Measurements from ENCODE around the gene TMEM135. TPM values are rescaled to one million over a fixed set of nuclear protein-coding genes. Genes with fewer than 3 reads are reported as not detected.

The TMEM135 gene
- total RNA-seq, 1 experiment from 2014 or later, result 95.2 TPM

DNA sequence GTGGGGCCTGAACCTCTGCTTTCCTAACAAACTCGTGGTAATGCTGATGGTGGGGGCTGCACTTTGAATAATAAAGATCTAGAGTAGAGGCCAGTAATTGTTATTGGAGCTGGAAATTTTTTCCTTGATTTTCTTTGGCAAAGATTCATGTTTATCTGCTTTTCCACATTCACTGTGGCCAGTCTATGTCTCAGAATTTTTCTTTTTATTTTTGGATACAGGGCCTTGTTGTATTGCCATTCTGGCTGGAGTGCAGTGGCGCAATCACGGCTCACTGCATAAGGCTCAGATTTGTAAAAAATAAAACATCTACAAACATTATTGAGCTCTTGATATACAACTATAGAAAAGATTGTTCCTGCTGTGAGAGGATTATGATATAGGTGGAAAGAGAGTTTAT lies 1.6 kb downstream of the TMEM135 start:
- Histone ChIP-seq H3K4me3 (ENCODE audit: low read depth, low read length) (peak overlapping the region; percentile 83), H3K36me3 (ENCODE audit: control insufficient read depth, insufficient read depth, low read length) (no peaks in the 10 kb centered on the region), H3K27me3 (replicated peaks; ENCODE audit: control insufficient read depth, insufficient read depth, low read length) (no peaks in the 10 kb centered on the region), H3K9me3 (no peaks in the 10 kb centered on the region), H3K4me1 (peaks cover 21% of the 10 kb centered on the region)
- no TSS peak for BruUV-seq (replicated peaks)
- Mint-ChIP-seq H3K27me3 (ENCODE audit: insufficient read depth, unreplicated experiment) (no peaks in the 10 kb centered on the region), H3K4me1 (ENCODE audit: low read depth, unreplicated experiment) (peaks cover 50% of the 10 kb centered on the region), H3K27ac (ENCODE audit: unreplicated experiment) (no peak overlapping the region), H3K9me3 (ENCODE audit: unreplicated experiment) (no peaks in the 10 kb centered on the region), H3K4me3 (ENCODE audit: unreplicated experiment) (peak overlapping the region; percentile 97), H3K36me3 (ENCODE audit: insufficient read depth, unreplicated experiment) (peaks cover 29% of the 10 kb centered on the region)
- TF ChIP-seq, protein P1, sequence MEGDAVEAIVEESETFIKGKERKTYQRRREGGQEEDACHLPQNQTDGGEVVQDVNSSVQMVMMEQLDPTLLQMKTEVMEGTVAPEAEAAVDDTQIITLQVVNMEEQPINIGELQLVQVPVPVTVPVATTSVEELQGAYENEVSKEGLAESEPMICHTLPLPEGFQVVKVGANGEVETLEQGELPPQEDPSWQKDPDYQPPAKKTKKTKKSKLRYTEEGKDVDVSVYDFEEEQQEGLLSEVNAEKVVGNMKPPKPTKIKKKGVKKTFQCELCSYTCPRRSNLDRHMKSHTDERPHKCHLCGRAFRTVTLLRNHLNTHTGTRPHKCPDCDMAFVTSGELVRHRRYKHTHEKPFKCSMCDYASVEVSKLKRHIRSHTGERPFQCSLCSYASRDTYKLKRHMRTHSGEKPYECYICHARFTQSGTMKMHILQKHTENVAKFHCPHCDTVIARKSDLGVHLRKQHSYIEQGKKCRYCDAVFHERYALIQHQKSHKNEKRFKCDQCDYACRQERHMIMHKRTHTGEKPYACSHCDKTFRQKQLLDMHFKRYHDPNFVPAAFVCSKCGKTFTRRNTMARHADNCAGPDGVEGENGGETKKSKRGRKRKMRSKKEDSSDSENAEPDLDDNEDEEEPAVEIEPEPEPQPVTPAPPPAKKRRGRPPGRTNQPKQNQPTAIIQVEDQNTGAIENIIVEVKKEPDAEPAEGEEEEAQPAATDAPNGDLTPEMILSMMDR (IDR thresholded peaks at IDR 0.05; ENCODE audit: insufficient read depth in 1 of 2, low read depth in 1 of 2, low read length in 1 of 2, severe bottlenecking in 1 of 2, unreplicated experiment in 1 of 2), result no peak
- ChIA-PET CTCF (interaction anchor here (0.7 to 0.8 kb wide), 2 partner anchors 58 to 84 kb away, joined by 4 read pairs; partner anchors contain the start of gene FZD4), POLR2A (no interaction called here)
- intact Hi-C loops (cut with micrococcal nuclease; ENCODE audit: unreplicated experiment), result loop anchor here (5.0 kb wide), 1 partner anchor 253 kb away; no protein-coding TSS in a partner anchor
- DNase-seq, result no peak

DNA sequence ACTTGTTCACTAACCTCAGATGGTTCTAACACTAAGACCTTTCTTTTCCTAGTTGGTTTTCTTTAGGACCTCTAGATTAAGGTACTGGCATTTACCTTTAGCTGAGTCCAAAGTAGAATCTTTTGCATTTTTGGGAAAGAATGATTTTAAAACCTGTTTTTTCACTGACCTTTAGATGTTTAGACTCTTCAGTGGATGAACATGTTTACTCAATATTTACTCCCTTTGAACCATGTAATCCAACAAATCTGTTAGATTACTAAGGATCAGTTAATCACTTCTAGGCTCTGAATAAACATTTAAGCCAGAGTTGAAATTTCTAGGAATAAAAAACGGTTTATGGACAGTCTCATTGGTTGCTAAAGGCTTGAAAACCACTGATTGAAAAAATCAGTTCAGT lies 6.2 kb downstream of the TMEM135 start:
- no TSS peak for BruUV-seq (replicated peaks)
- Mint-ChIP-seq H3K9me3 (ENCODE audit: unreplicated experiment) (peaks cover 12% of the 10 kb centered on the region), H3K36me3 (ENCODE audit: insufficient read depth, unreplicated experiment) (peaks cover 29% of the 10 kb centered on the region), H3K4me3 (ENCODE audit: unreplicated experiment) (no peak overlapping the region), H3K27me3 (ENCODE audit: insufficient read depth, unreplicated experiment) (no peaks in the 10 kb centered on the region), H3K27ac (ENCODE audit: unreplicated experiment) (no peak overlapping the region), H3K4me1 (ENCODE audit: low read depth, unreplicated experiment) (peaks cover 34% of the 10 kb centered on the region)
- DNase-seq, result no peak
- intact Hi-C loops (cut with micrococcal nuclease; ENCODE audit: unreplicated experiment), result no loop called here
- Histone ChIP-seq H3K9me3 (no peaks in the 10 kb centered on the region), H3K27me3 (replicated peaks; ENCODE audit: control insufficient read depth, insufficient read depth, low read length) (no peaks in the 10 kb centered on the region), H3K36me3 (ENCODE audit: control insufficient read depth, insufficient read depth, low read length) (peaks cover 1% of the 10 kb centered on the region; the same call in 1 of the 2 replicates), H3K4me1 (peaks cover 11% of the 10 kb centered on the region), H3K4me3 (ENCODE audit: low read depth, low read length) (no peak overlapping the region)
- ChIA-PET CTCF (no interaction called here), POLR2A (no interaction called here)
- TF ChIP-seq, protein P1 (IDR thresholded peaks at IDR 0.05; ENCODE audit: insufficient read depth in 1 of 2, low read depth in 1 of 2, low read length in 1 of 2, severe bottlenecking in 1 of 2, unreplicated experiment in 1 of 2), result no peak

DNA sequence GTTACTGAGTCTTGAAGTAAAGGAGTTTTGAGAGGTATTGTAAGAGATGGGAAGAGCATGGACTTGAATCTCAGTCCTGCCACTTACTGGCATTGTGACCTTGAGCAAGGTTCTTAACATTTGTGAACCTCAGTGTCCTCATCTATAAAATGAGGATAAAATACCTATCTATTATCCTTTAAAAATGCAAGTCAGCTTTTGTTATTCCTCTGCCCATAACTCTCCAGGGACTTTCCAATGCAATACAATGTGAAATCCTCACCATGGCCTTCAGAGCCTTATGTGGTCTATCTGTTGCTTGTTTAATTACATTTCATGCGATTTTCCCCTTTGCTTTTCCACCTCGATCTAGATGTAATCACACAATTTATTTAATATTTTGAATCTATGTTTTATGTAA lies 9.1 kb downstream of the TMEM135 start:
- H3K4me3 ChIP-seq (ENCODE audit: low read depth, low read length), result no peak overlapping the region
- BruUV-seq (replicated peaks), result no TSS peak

More for the DNA sequence above, 9.1 kb downstream of the TMEM135 start:
- Histone ChIP-seq H3K36me3 (ENCODE audit: control insufficient read depth, insufficient read depth, low read length) (peaks cover 1% of the 10 kb centered on the region; the same call in 1 of the 2 replicates), H3K27me3 (replicated peaks; ENCODE audit: control insufficient read depth, insufficient read depth, low read length) (no peaks in the 10 kb centered on the region), H3K4me1 (peaks cover 11% of the 10 kb centered on the region), H3K9me3 (no peaks in the 10 kb centered on the region)
- ChIA-PET POLR2A (interaction anchor here (0.6 kb wide), 1 partner anchor 55 kb away, joined by 6 read pairs; no protein-coding TSS in a partner anchor), CTCF (no interaction called here)
- Mint-ChIP-seq H3K27me3 (ENCODE audit: insufficient read depth, unreplicated experiment) (no peaks in the 10 kb centered on the region), H3K4me3 (ENCODE audit: unreplicated experiment) (no peak overlapping the region), H3K4me1 (ENCODE audit: low read depth, unreplicated experiment) (peaks cover 8% of the 10 kb centered on the region), H3K27ac (ENCODE audit: unreplicated experiment) (no peak overlapping the region), H3K36me3 (ENCODE audit: insufficient read depth, unreplicated experiment) (peaks cover 24% of the 10 kb centered on the region), H3K9me3 (ENCODE audit: unreplicated experiment) (peaks cover 12% of the 10 kb centered on the region)
- TF ChIP-seq, protein P1 (IDR thresholded peaks at IDR 0.05; ENCODE audit: insufficient read depth in 1 of 2, low read depth in 1 of 2, low read length in 1 of 2, severe bottlenecking in 1 of 2, unreplicated experiment in 1 of 2), result no peak
- intact Hi-C loops (cut with micrococcal nuclease; ENCODE audit: unreplicated experiment), result no loop called here
- DNase-seq, result no peak
